ENCODE measurements around the gene DHRSX.

DNA sequence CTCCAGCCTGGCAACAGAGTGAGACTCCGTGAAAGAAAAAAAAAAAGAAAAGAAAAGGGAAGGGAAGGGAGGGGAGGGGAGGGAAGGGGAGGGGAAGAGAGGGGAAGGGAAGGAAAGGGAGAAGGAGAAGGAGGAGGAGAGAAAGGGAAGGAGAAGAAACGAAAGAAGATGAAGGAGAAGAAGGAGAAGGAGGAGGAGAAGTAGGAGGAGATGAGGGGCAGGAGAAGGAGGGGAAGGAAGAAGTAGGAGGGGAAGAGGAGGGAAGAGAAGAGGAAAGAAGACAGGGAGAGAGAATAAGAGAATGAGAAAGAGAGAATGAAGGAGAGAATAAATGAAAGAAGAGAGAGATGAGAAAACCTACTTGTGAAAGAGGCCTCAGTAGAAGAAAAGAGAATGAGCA, 170.3 kb downstream of the DHRSX start:
- TF ChIP-seq, protein P1, sequence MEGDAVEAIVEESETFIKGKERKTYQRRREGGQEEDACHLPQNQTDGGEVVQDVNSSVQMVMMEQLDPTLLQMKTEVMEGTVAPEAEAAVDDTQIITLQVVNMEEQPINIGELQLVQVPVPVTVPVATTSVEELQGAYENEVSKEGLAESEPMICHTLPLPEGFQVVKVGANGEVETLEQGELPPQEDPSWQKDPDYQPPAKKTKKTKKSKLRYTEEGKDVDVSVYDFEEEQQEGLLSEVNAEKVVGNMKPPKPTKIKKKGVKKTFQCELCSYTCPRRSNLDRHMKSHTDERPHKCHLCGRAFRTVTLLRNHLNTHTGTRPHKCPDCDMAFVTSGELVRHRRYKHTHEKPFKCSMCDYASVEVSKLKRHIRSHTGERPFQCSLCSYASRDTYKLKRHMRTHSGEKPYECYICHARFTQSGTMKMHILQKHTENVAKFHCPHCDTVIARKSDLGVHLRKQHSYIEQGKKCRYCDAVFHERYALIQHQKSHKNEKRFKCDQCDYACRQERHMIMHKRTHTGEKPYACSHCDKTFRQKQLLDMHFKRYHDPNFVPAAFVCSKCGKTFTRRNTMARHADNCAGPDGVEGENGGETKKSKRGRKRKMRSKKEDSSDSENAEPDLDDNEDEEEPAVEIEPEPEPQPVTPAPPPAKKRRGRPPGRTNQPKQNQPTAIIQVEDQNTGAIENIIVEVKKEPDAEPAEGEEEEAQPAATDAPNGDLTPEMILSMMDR (IDR thresholded peaks at IDR 0.05): no peak
- TF ChIP-seq POLR2A (IDR thresholded peaks at IDR 0.05): no peak
- no peak for TF ChIP-seq EP300 (IDR thresholded peaks at IDR 0.05)
- TF ChIP-seq POLR2AphosphoS5 (IDR thresholded peaks at IDR 0.05): no peak
